VCaP (cell line): ENCODE data around the gene HNRNPAB.

Experiments
- H3K27ac ChIP-seq: fragments of 450-650 bp; 2 replicates; pipeline ENCODE4 v1.5.1; 2017
- TF ChIP-seq, protein P1 (sequence below): fragments of 450-650 bp; conservative IDR thresholded peaks from 2 replicates; pipeline ENCODE4 v1.5.1; 2017; ENCODE audit warnings: mild to moderate bottlenecking, moderate library complexity

Gene HNRNPAB

DNA sequence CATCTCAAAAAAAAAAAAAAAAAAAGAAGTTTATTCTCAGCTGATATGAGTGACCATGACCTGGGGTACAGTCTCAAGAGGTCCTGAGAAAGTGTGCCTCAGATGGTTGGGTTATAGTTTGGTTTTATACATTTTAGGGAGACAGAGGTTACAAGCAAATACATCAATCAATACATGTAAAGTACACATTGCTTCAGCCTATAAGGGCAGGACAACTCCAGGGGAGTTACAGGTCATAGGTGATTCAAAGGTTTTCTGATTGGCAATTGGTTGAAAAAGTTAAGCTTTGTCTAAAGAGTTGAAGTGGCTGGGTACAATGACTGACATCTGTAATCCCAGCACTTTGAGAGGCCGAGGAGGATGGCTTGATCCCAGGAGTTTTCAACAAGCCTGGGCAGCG lies 14.9 kb upstream of the HNRNPAB start:
- no peak overlapping the region for H3K27ac ChIP-seq
- TF ChIP-seq, protein P1, sequence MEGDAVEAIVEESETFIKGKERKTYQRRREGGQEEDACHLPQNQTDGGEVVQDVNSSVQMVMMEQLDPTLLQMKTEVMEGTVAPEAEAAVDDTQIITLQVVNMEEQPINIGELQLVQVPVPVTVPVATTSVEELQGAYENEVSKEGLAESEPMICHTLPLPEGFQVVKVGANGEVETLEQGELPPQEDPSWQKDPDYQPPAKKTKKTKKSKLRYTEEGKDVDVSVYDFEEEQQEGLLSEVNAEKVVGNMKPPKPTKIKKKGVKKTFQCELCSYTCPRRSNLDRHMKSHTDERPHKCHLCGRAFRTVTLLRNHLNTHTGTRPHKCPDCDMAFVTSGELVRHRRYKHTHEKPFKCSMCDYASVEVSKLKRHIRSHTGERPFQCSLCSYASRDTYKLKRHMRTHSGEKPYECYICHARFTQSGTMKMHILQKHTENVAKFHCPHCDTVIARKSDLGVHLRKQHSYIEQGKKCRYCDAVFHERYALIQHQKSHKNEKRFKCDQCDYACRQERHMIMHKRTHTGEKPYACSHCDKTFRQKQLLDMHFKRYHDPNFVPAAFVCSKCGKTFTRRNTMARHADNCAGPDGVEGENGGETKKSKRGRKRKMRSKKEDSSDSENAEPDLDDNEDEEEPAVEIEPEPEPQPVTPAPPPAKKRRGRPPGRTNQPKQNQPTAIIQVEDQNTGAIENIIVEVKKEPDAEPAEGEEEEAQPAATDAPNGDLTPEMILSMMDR: no peak

- TF ChIP-seq, protein P1: no peak
- H3K27ac ChIP-seq: no peak overlapping the region
Measured at GRCh38 chr5:178191661-178192060, 12.7 kb upstream of the HNRNPAB start.

DNA sequence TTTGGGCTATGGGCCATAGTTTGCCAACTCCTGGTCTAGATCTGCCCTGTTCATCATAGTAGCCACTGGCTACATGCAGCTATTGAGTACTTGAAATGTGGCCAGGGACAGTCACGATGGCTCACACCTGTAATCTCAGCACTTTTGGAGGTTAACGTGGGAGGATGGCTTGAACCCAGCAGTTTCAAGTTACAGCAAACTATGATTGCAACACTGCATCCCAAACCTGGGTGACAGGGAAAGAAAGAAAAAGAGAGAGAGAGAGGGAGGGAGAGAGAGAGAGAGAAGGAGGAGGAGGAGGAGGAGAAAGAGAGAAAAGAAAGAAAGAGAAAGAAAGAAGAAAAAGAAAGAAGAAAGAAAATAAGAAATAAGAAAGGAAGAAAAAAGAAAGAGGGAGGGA lies 12.1 kb upstream of the HNRNPAB start:
- no peak overlapping the region for H3K27ac ChIP-seq
- TF ChIP-seq, protein P1: no peak

- no peak overlapping the region for H3K27ac ChIP-seq
- TF ChIP-seq, protein P1: no peak
Measured at GRCh38 chr5:178192787-178193186, 11.5 kb upstream of the HNRNPAB start.

GRCh38 chr5:178193251-178193809 lies 11.0 kb upstream of the HNRNPAB start:
- H3K27ac ChIP-seq: no peak overlapping the region
- TF ChIP-seq, protein P1: no peak

GRCh38 chr5:178194026-178194425 lies 10.3 kb upstream of the HNRNPAB start:
- TF ChIP-seq, protein P1: no peak
- H3K27ac ChIP-seq: no peak overlapping the region

- H3K27ac ChIP-seq: no peak overlapping the region
- TF ChIP-seq, protein P1: no peak
Measured at GRCh38 chr5:178196281-178196812, 8.0 kb upstream of the HNRNPAB start.
